GM23248 (cell line): ENCODE results near the gene AEBP1.

Experiments
- EZH2 ChIP-seq: fragments of 200-600 bp; sonication (generic); IDR thresholded peaks from 2 replicates; pipeline ENCODE4 v1.6.1; 2018; ENCODE audit warnings: antibody characterized with exemption, mild to moderate bottlenecking; ENCODE audit not compliant: insufficient read depth, poor library complexity, severe bottlenecking
- EZH2phosphoT487 ChIP-seq: fragments of 200-600 bp; sonication (generic); IDR thresholded peaks from 2 replicates; pipeline ENCODE4 v1.6.1; 2018; ENCODE audit warnings: antibody characterized with exemption, moderate library complexity, mild to moderate bottlenecking, low read depth; ENCODE audit not compliant: insufficient read depth

DNA sequence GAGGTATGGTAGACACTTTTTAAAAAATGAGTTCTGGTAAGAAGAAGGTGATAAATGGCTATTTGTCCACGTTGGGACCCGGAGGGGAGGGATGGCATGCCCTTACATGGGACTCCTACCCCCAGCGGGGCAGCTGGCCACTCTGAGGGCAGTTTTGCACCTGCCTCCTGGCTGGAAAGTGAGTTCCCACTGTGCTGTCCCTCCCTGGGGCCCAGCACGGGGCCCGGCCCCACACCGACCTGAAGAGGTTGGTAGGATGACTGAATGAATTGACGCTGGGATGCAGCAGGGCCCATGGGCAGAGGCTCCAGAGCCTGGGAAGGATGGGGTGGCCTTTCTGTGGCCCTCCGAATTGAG, 601 bp upstream of the AEBP1 start:
- TF ChIP-seq EZH2 (no peak), EZH2phosphoT487 (no peak)
